KMS-11 (cell line): ENCODE data around the gene RSPH6A.

Experiments
- H2AFZ ChIP-seq: fragments of 200-600 bp; sonication (generic); 2 replicates; pipeline ENCODE4 v1.6.1; 2016; ENCODE audit warnings: antibody characterized with exemption, mixed run types, low read depth
- H3K27ac ChIP-seq: fragments of 200-600 bp; sonication (generic); 2 replicates; pipeline ENCODE4 v1.6.1; 2016; ENCODE audit warnings: mild to moderate bottlenecking, mixed run types
- H3K27me3 ChIP-seq: fragments of 200-600 bp; sonication (generic); 2 replicates; pipeline ENCODE4 v1.6.1; 2017; ENCODE audit warnings: mild to moderate bottlenecking, low read depth, mixed run types, moderate library complexity; ENCODE audit not compliant: insufficient read depth
- H3K36me3 ChIP-seq: fragments of 200-600 bp; sonication (generic); 2 replicates; pipeline ENCODE4 v1.6.1; 2017; ENCODE audit warnings: mild to moderate bottlenecking, mixed run types; ENCODE audit not compliant: insufficient read depth
- H3K4me1 ChIP-seq: fragments of 200-600 bp; sonication (generic); 2 replicates; pipeline ENCODE4 v1.6.1; 2016; ENCODE audit warnings: mild to moderate bottlenecking, low read depth, mixed run types; ENCODE audit not compliant: poor library complexity, severe bottlenecking
- H3K4me2 ChIP-seq: fragments of 200-600 bp; sonication (generic); 2 replicates; pipeline ENCODE4 v1.7.0; 2016; ENCODE audit warnings: mild to moderate bottlenecking, mixed run types
- H3K4me3 ChIP-seq: fragments of 200-600 bp; sonication (generic); IDR thresholded peaks from 2 replicates; pipeline ENCODE4 v1.6.1; 2017; ENCODE audit warnings: low read depth, low read length, mixed read lengths; ENCODE audit not compliant: insufficient read depth
- H3K79me2 ChIP-seq: fragments of 200-600 bp; sonication (generic); 2 replicates; pipeline ENCODE4 v1.6.1; 2016; ENCODE audit warnings: low read depth, mixed run types; ENCODE audit not compliant: insufficient read depth
- H3K9ac ChIP-seq: fragments of 200-600 bp; sonication (generic); 2 replicates; pipeline ENCODE4 v1.6.1; 2016; ENCODE audit warnings: mild to moderate bottlenecking, mixed run types
- H4K20me1 ChIP-seq: fragments of 200-600 bp; sonication (generic); 2 replicates; pipeline ENCODE4 v1.6.1; 2016; ENCODE audit warnings: mild to moderate bottlenecking, mixed run types; ENCODE audit not compliant: insufficient read depth
- CTCF ChIP-seq: fragments of 200-600 bp; sonication (generic); conservative IDR thresholded peaks from 2 replicates; pipeline ENCODE4 v1.6.1; 2017; ENCODE audit warnings: low read depth, mild to moderate bottlenecking, antibody characterized with exemption, low read length, moderate library complexity, mixed read lengths

The RSPH6A gene

GRCh38 chr19:45842198-45842597, 27.1 kb upstream of the RSPH6A start:
- no peaks in the 10 kb centered on the region for H4K20me1 ChIP-seq
- no peak overlapping the region for H3K4me2 ChIP-seq
- H3K4me3 ChIP-seq: no peak overlapping the region
- no peak overlapping the region for H2AFZ ChIP-seq
- H3K79me2 ChIP-seq: no peaks in the 10 kb centered on the region
- H3K27ac ChIP-seq: no peak overlapping the region
- H3K27me3 ChIP-seq: no peaks in the 10 kb centered on the region
- no peak overlapping the region for H3K9ac ChIP-seq
- no peak for TF ChIP-seq CTCF
- H3K4me1 ChIP-seq: no peaks in the 10 kb centered on the region
- H3K36me3 ChIP-seq: peaks cover 19% of the 10 kb centered on the region; the same call in 1 of the 2 replicates

- H3K4me2 ChIP-seq: no peak overlapping the region
- H3K9ac ChIP-seq: no peak overlapping the region
- no peak for TF ChIP-seq CTCF
- no peaks in the 10 kb centered on the region for H3K4me1 ChIP-seq
- no peaks in the 10 kb centered on the region for H3K79me2 ChIP-seq
- H4K20me1 ChIP-seq: no peaks in the 10 kb centered on the region
- H3K27ac ChIP-seq: no peak overlapping the region
- H3K27me3 ChIP-seq: no peaks in the 10 kb centered on the region
- no peak overlapping the region for H3K4me3 ChIP-seq
- H3K36me3 ChIP-seq: peaks cover 28% of the 10 kb centered on the region; the same call in 1 of the 2 replicates
- H2AFZ ChIP-seq: no peak overlapping the region
Measured at GRCh38 chr19:45834970-45835369, 19.9 kb upstream of the RSPH6A start.

- Histone ChIP-seq H3K36me3 (0 out of 2 replicates have a peak, but pooled peaks cover 6% of the 10 kb centered on the region), H3K27ac (no peak overlapping the region), H3K27me3 (no peaks in the 10 kb centered on the region), H3K4me3 (no peak overlapping the region), H3K79me2 (no peaks in the 10 kb centered on the region), H4K20me1 (no peaks in the 10 kb centered on the region), H2AFZ (no peak overlapping the region), H3K4me1 (peaks cover 43% of the 10 kb centered on the region), H3K4me2 (no peak overlapping the region), H3K9ac (no peak overlapping the region)
- no peak for TF ChIP-seq CTCF
Measured at GRCh38 chr19:45828945-45829344, 13.8 kb upstream of the RSPH6A start.

GRCh38 chr19:45828523-45828922, 13.4 kb upstream of the RSPH6A start:
- H3K4me2 ChIP-seq: no peak overlapping the region
- no peak for TF ChIP-seq CTCF
- no peak overlapping the region for H3K9ac ChIP-seq
- no peak overlapping the region for H3K27ac ChIP-seq
- H3K36me3 ChIP-seq: 0 out of 2 replicates have a peak, but pooled peaks cover 6% of the 10 kb centered on the region
- H3K27me3 ChIP-seq: no peaks in the 10 kb centered on the region
- no peaks in the 10 kb centered on the region for H3K79me2 ChIP-seq
- H2AFZ ChIP-seq: no peak overlapping the region
- no peak overlapping the region for H3K4me3 ChIP-seq
- H4K20me1 ChIP-seq: no peaks in the 10 kb centered on the region
- peaks cover 47% of the 10 kb centered on the region for H3K4me1 ChIP-seq
